DOHH2 (cell line): ENCODE results near the gene TBC1D14.

Experiments
- H3F3A ChIP-seq: fragments of 200-600 bp; sonication (generic), shearing (Covaris generic); 2 replicates; pipeline ENCODE4 v1.6.0; 2016; ENCODE audit warnings: antibody characterized with exemption, mild to moderate bottlenecking; ENCODE audit not compliant: control insufficient read depth, insufficient read depth
- H3K27ac ChIP-seq: fragments of 200-600 bp; sonication (generic); 2 replicates; pipeline ENCODE4 v1.5.1; 2014; ENCODE audit warnings: low read depth, mild to moderate bottlenecking, low read length, moderate library complexity
- H3K27me3 ChIP-seq: fragments of 200-600 bp; sonication (generic); 2 replicates; pipeline ENCODE4 v1.6.1; 2014; ENCODE audit warnings: mild to moderate bottlenecking, low read length, mixed read lengths; ENCODE audit not compliant: control insufficient read depth
- H3K36me3 ChIP-seq: fragments of 200-600 bp; sonication (generic); 2 replicates; pipeline ENCODE4 v1.6.1; 2014; ENCODE audit warnings: mild to moderate bottlenecking, low read length, moderate library complexity, mixed read lengths; ENCODE audit not compliant: control insufficient read depth
- H3K4me1 ChIP-seq: fragments of 200-600 bp; sonication (generic); 2 replicates; pipeline ENCODE4 v1.6.1; 2014; ENCODE audit warnings: mild to moderate bottlenecking, low read length, mixed read lengths; ENCODE audit not compliant: control insufficient read depth
- H3K4me2 ChIP-seq: fragments of 200-600 bp; sonication (generic); 2 replicates; pipeline ENCODE4 v1.6.0; 2014; ENCODE audit warnings: mild to moderate bottlenecking, low read length, moderate library complexity
- H3K4me3 ChIP-seq: fragments of 200-600 bp; sonication (generic); 2 replicates; pipeline ENCODE4 v1.5.1; 2014; ENCODE audit warnings: mild to moderate bottlenecking, low read length, mixed read lengths
- H3K79me2 ChIP-seq: fragments of 200-600 bp; sonication (generic); 2 replicates; pipeline ENCODE4 v1.6.1; 2014; ENCODE audit warnings: mild to moderate bottlenecking, low read length, mixed read lengths; ENCODE audit not compliant: control insufficient read depth
- H3K9me2 ChIP-seq: fragments of 200-600 bp; sonication (generic); replicated peaks from 2 replicates; pipeline ENCODE4 v1.6.1; 2014; ENCODE audit warnings: mild to moderate bottlenecking, low read length, mixed read lengths; ENCODE audit not compliant: control insufficient read depth
- H3K9me3 ChIP-seq: fragments of 200-600 bp; sonication (generic); 2 replicates; pipeline ENCODE4 v1.6.1; 2014; ENCODE audit warnings: antibody characterized with exemption, low read length, mixed read lengths; ENCODE audit not compliant: control insufficient read depth, insufficient read depth
- H4K20me1 ChIP-seq: fragments of 200-600 bp; sonication (generic); 2 replicates; pipeline ENCODE4 v1.6.0; 2014; ENCODE audit warnings: low read depth, mild to moderate bottlenecking, antibody characterized with exemption, low read length, moderate library complexity; ENCODE audit not compliant: control insufficient read depth, insufficient read depth
- EZH2phosphoT487 ChIP-seq: fragments of 200-600 bp; sonication (generic); IDR thresholded peaks from 2 replicates; pipeline ENCODE4 v1.6.1; 2017; ENCODE audit warnings: borderline replicate concordance, mild to moderate bottlenecking, antibody characterized with exemption, low read length, moderate library complexity, mixed read lengths
- TF ChIP-seq, protein P1 (sequence below): fragments of 200-600 bp; sonication (generic); IDR thresholded peaks from one replicate; pipeline ENCODE4 v1.5.1; 2014; ENCODE audit warnings: antibody characterized with exemption, mild to moderate bottlenecking, low read depth, low read length; ENCODE audit not compliant: poor library complexity, severe bottlenecking

The TBC1D14 gene

DNA sequence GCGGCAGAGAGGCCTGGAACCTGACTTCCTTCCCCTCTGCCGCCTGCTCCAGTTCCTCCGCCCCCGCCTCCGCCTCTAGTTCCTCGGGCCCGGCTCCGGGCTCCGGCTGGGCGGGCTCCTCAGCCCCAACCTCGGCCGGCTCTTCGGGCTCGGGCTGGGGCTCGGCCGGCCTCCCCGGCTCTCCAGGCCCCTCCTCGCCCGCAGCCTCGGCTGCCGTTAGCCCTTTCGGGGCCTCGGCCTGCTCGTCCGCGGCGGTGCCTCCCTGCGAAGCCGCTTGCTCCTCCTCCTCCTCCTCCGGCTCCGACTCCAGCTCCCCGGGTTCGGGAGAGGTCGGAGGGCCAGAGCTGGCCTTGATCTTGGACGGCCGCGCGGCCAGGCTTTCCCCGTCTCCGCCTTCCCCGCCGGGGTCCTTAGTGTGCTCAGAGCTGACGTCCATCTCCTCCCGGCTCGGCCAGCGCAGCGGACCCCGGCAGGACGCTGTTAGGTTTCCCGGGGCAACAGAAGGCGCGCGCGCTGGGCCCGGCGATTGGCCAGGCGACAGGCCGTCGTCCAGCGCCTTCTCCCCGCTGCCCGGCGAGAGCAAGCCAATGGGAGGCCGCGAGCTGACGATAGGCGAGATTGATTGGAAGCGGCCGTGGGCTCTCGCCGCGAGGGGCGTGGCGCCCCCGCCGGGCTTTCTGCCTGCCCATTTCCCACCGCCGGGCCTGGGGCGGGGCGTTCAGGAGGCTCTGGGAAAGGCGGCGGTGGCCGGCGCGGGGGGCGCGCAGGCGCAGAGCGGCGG, 133.1 kb downstream of the TBC1D14 start:
- peaks cover 42% of the 10 kb centered on the region for H3K79me2 ChIP-seq
- peaks cover 14% of the 10 kb centered on the region for H4K20me1 ChIP-seq
- peak overlapping the region; percentile 73 for H3K4me2 ChIP-seq
- H3K27ac ChIP-seq, result no peak overlapping the region
- peak overlapping the region; percentile 71 for H3K4me3 ChIP-seq
- no peaks in the 10 kb centered on the region for H3K9me3 ChIP-seq
- no peak for TF ChIP-seq EZH2phosphoT487
- TF ChIP-seq, protein P1, sequence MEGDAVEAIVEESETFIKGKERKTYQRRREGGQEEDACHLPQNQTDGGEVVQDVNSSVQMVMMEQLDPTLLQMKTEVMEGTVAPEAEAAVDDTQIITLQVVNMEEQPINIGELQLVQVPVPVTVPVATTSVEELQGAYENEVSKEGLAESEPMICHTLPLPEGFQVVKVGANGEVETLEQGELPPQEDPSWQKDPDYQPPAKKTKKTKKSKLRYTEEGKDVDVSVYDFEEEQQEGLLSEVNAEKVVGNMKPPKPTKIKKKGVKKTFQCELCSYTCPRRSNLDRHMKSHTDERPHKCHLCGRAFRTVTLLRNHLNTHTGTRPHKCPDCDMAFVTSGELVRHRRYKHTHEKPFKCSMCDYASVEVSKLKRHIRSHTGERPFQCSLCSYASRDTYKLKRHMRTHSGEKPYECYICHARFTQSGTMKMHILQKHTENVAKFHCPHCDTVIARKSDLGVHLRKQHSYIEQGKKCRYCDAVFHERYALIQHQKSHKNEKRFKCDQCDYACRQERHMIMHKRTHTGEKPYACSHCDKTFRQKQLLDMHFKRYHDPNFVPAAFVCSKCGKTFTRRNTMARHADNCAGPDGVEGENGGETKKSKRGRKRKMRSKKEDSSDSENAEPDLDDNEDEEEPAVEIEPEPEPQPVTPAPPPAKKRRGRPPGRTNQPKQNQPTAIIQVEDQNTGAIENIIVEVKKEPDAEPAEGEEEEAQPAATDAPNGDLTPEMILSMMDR, result no peak
- peaks cover 9% of the 10 kb centered on the region for H3K27me3 ChIP-seq
- peaks cover 21% of the 10 kb centered on the region for H3K36me3 ChIP-seq
- H3K9me2 ChIP-seq, result no peaks in the 10 kb centered on the region
- peaks cover 4% of the 10 kb centered on the region for H3F3A ChIP-seq
- H3K4me1 ChIP-seq, result peaks cover 36% of the 10 kb centered on the region

DNA sequence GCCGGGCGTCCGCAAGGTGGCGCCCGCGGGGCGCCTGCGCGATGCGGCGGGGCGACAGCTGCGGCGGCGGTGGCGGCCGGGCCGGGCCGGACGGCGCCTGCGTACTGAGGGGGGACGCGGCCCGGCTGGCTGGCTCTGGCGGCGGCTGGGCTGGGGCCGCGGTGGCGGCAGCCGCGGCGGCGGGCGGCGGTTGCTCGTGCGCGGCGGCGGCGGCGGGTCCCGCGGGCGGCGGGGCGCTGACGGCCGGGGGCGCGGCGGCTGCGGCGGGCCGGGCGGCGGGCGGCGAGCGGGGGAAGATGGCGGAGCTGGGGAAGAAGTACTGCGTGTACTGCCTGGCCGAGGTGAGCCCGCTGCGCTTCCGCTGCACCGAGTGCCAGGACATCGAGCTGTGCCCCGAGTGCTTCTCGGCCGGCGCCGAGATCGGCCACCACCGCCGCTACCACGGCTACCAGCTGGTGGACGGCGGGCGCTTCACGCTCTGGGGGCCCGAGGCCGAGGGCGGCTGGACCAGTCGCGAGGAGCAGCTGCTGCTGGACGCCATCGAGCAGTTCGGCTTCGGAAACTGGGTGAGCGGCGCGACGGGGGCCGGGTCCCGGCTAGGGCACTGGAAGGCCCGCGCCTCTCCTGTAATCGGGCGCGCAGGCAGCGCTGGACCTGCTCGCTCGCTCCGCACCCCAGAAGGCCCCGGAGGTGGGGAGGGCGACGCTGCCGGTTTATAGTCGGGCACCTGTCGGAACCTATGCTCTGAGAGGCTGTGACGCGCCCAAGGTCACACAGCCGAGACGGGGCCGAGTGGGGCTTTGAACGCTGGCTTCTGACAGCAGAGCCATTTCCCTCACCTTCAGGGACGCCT, 133.9 kb downstream of the TBC1D14 start, which contains the start of gene TADA2B:
TSS of gene TADA2B (plus strand) at position 89 of the 853 bp plus-strand sequence. CDS start at position 297, 208 bp downstream.
- Histone ChIP-seq H3K4me1 (peaks cover 36% of the 10 kb centered on the region), H4K20me1 (peaks cover 14% of the 10 kb centered on the region), H3F3A (peaks cover 4% of the 10 kb centered on the region), H3K9me3 (no peaks in the 10 kb centered on the region), H3K4me2 (peak within 1 kb of the TSS; percentile 92), H3K27me3 (peaks cover 9% of the 10 kb centered on the region), H3K27ac (peak within 1 kb of the TSS; percentile 43), H3K9me2 (no peaks in the 10 kb centered on the region), H3K36me3 (peaks cover 21% of the 10 kb centered on the region), H3K79me2 (peaks cover 49% of the 10 kb centered on the region), H3K4me3 (peak within 1 kb of the TSS; percentile 99)
- no peak for TF ChIP-seq EZH2phosphoT487
- TF ChIP-seq, protein P1, result no peak

DNA sequence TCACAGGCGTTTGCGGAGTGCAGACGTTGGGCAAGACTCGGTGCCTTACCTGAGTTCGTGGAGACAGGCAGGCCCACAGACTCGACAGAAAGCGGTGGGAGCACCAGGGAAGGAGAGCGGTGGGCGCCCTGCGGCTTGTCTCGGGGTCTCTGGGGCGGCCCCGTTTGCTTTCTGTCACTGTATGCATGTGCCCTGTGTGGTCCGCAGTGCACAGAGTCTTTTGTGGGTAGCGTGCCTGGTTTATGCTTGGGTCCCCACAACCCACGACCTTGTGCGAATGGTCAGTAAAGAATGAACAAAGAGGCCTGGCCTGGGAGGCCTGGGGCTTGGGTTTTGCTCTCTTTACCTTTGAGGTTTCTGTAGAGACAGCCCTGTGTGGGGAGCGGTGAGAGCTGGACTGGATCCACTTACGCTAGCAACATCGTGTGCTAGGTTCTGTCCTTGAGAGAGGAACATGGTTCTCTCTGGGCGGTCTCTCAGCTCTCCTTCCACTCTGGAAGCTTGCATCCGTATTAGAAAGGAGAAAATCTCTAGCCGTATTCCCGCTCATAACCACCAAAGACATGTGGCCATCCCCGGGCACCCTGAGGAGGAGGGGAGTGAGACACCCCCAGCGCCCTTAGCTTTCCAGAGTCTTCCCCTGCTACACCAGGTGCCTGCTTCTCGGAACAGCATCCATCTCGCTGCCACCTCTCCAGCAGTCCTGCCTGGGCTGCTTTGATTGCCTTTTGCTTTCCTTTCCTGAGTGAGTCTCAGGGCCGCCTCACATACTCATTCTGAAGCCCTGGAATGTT, 134.7 kb downstream of the TBC1D14 start:
- TF ChIP-seq, protein P1, result no peak
- no peak for TF ChIP-seq EZH2phosphoT487
- peaks cover 57% of the 10 kb centered on the region for H3K79me2 ChIP-seq
- peaks cover 4% of the 10 kb centered on the region for H3F3A ChIP-seq
- no peaks in the 10 kb centered on the region for H3K9me3 ChIP-seq
- peaks cover 14% of the 10 kb centered on the region for H4K20me1 ChIP-seq
- peak overlapping the region; percentile 92 for H3K4me2 ChIP-seq
- no peak overlapping the region for H3K27ac ChIP-seq
- peaks cover 36% of the 10 kb centered on the region for H3K4me1 ChIP-seq
- no peaks in the 10 kb centered on the region for H3K9me2 ChIP-seq
- H3K27me3 ChIP-seq, result peaks cover 9% of the 10 kb centered on the region
- peaks cover 21% of the 10 kb centered on the region for H3K36me3 ChIP-seq
- peak overlapping the region; percentile 99 for H3K4me3 ChIP-seq
